GM12873 (cell line): ENCODE data around the gene COL18A1.

ENCODE experiments used
- CTCF ChIP-seq: IDR thresholded peaks from 2 replicates; pipeline ENCODE4 v1.5.1; 2012; ENCODE audit warnings: low read depth, mild to moderate bottlenecking, moderate library complexity, low read length, control low read depth; ENCODE audit not compliant: insufficient read depth; ENCODE audit errors: missing control alignments

The COL18A1 gene

GRCh38 chr21:45442276-45442675, 37.3 kb downstream of the COL18A1 start:
- no peak for TF ChIP-seq CTCF

- peak; percentile 19 for TF ChIP-seq CTCF
Observed at GRCh38 chr21:45443595-45444181, 38.7 kb downstream of the COL18A1 start.

GRCh38 chr21:45444385-45444784, 39.4 kb downstream of the COL18A1 start:
- TF ChIP-seq CTCF: no peak

- TF ChIP-seq CTCF: no peak
Observed at GRCh38 chr21:45445369-45445768, 40.4 kb downstream of the COL18A1 start.

- no peak for TF ChIP-seq CTCF
Observed at GRCh38 chr21:45447821-45448220, 42.9 kb downstream of the COL18A1 start.

- no peak for TF ChIP-seq CTCF
Observed at GRCh38 chr21:45448283-45448809, 43.4 kb downstream of the COL18A1 start.

- TF ChIP-seq CTCF: no peak
Observed at GRCh38 chr21:45448810-45449657, 44.1 kb downstream of the COL18A1 start.
